Lung (tissue), 12 donors: ENCODE measurements around the gene RAMP1. TPM values are rescaled to one million over a fixed set of nuclear protein-coding genes. Genes with fewer than 3 reads are reported as not detected.
"Not testable (repeated sequence)": the region's sequence is repeated elsewhere in the genome, so short reads cannot be mapped to it uniquely, and the experiment has no call there.

Source experiments
- ATAC-seq: fragments of 200-7000 bp; cut with Tn5 transposase; one replicate; pipeline ENCODE4 v1.9.1; 2020; ENCODE audit warnings: moderate number of reproducible peaks; ENCODE audit not compliant: insufficient read depth, low FRiP score
- DNase-seq, 3 donors: peaks; one replicate each; pipeline ENCODE4 v3.0.0-alpha.2; 2013 to 2017
- H3K27ac ChIP-seq, 2 donors: one replicate each; pipeline ENCODE4 v1.5.1; 2013; ENCODE audit warnings: mild to moderate bottlenecking in 2 of 2, moderate library complexity in 2 of 2, control low read depth in 1 of 2, inconsistent platforms in 1 of 2, low read depth in 1 of 2, low read length in 1 of 2
- H3K27me3 ChIP-seq, 3 donors: one replicate each; pipeline ENCODE4 v1.5.1; 2013; ENCODE audit warnings: low read length in 2 of 3; ENCODE audit not compliant: control insufficient read depth in 3 of 3, insufficient read depth in 3 of 3
- H3K36me3 ChIP-seq, 4 donors: one replicate each; pipeline ENCODE4 v1.5.1; 2013; ENCODE audit warnings: low read length in 4 of 4, mild to moderate bottlenecking in 1 of 4, moderate library complexity in 1 of 4; ENCODE audit not compliant: control insufficient read depth in 4 of 4, insufficient read depth in 4 of 4
- H3K4me1 ChIP-seq, 5 donors: one replicate each; pipeline ENCODE4 v1.5.1; 2013; ENCODE audit warnings: low read length in 5 of 5, mild to moderate bottlenecking in 2 of 5, moderate library complexity in 1 of 5; ENCODE audit not compliant: control insufficient read depth in 5 of 5, insufficient read depth in 5 of 5
- H3K4me3 ChIP-seq: one replicate; pipeline ENCODE4 v1.5.1; 2013; ENCODE audit warnings: mild to moderate bottlenecking, control low read depth, moderate library complexity
- H3K9ac ChIP-seq, 2 donors: one replicate each; pipeline ENCODE4 v1.5.1; 2013; ENCODE audit warnings: low read length in 2 of 2, control low read depth in 1 of 2; ENCODE audit not compliant: insufficient read depth in 1 of 2
- H3K9me3 ChIP-seq, 4 donors: one replicate each; pipeline ENCODE4 v1.5.1; 2013; ENCODE audit warnings: low read length in 3 of 4, mild to moderate bottlenecking in 1 of 4, moderate library complexity in 1 of 4; ENCODE audit not compliant: control insufficient read depth in 4 of 4, insufficient read depth in 3 of 4
- WGBS, 2 donors: extraction: QIAGEN DNeasy Blood & Tissue Kit; methylation state at CpG; one replicate each; pipeline ENCODE4 v1.1.7; 2013; 5-methylcytosine and 5-hydroxymethylcytosine counted together
- polyA plus RNA-seq, 2 donors: library from polyadenylated mRNA; stranded (reverse); fragments of 200-250 nt; gene quantifications; one replicate each; pipeline ENCODE4 v1.2.1, GENCODE V29; 2013
- total RNA-seq, 2 donors: library from RNA; depleted of rRNA in 1 of 2; stranded (reverse); fragments of >200 nt in 1 of 2; gene quantifications; one replicate each; pipeline ENCODE4 v1.2.1, GENCODE V29; 2014 to 2021
- TF ChIP-seq, protein P1 (sequence below): IDR thresholded peaks from 2 replicates; pipeline ENCODE4 v1.5.1; 2012; ENCODE audit warnings: mild to moderate bottlenecking; ENCODE audit errors: control extremely low read depth, extremely low read depth
- donor health status: control.
- donor health status: control.
- donor health status: Bipolar disorder and iron deficiency.
- donor health status: healthy.
- donor health status: DM: yes; HTN: yes; CAD: no.

Gene RAMP1
- total and polyA plus RNA-seq, 4 donors: 10.5 to 26.1 (median 12.6) TPM

DNA sequence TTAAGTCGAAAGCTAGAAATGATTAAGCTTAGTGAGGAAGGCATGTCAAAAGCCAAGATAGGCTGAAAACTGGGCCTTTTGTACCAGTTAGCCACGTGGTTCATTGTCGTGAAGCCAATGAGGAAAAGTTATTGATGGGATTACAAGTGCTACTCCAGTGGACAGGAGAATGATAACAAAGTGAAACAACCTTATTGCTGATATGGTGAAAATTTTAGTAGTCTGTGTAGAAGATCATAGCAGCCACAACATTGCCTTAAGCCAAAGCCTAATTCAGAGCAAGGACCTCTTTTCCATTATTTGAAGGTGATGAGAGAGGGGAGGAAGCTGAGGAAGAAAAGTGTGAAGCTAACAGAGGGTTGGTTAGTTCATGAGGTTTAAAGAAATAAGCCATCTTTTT, 24.1 kb upstream of the RAMP1 start:
- Histone ChIP-seq H3K27ac (no peak overlapping the region), H3K9me3 (no peaks in the 10 kb centered on the region), H3K4me3 (no peak overlapping the region), H3K9ac (no peak overlapping the region), H3K36me3 (peaks cover 0 to 2% (median 0%) of the 10 kb centered on the region in 4 donors), H3K27me3 (no peaks in the 10 kb centered on the region), H3K4me1 (no peaks in the 10 kb centered on the region)
- ATAC-seq: no peak
- TF ChIP-seq, protein P1, sequence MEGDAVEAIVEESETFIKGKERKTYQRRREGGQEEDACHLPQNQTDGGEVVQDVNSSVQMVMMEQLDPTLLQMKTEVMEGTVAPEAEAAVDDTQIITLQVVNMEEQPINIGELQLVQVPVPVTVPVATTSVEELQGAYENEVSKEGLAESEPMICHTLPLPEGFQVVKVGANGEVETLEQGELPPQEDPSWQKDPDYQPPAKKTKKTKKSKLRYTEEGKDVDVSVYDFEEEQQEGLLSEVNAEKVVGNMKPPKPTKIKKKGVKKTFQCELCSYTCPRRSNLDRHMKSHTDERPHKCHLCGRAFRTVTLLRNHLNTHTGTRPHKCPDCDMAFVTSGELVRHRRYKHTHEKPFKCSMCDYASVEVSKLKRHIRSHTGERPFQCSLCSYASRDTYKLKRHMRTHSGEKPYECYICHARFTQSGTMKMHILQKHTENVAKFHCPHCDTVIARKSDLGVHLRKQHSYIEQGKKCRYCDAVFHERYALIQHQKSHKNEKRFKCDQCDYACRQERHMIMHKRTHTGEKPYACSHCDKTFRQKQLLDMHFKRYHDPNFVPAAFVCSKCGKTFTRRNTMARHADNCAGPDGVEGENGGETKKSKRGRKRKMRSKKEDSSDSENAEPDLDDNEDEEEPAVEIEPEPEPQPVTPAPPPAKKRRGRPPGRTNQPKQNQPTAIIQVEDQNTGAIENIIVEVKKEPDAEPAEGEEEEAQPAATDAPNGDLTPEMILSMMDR: no peak
- 69 to 88% methylated on average over 3 of the region's 3 CpGs for WGBS, 2 donors
- no peak for DNase-seq

GRCh38 chr2:237841051-237841450, 18.4 kb upstream of the RAMP1 start:
- DNase-seq: no peak
- Histone ChIP-seq H3K27me3 (no peaks in the 10 kb centered on the region), H3K9ac (no peak overlapping the region), H3K36me3 (no peaks in the 10 kb centered on the region), H3K27ac (no peak overlapping the region), H3K4me1 (no peaks in the 10 kb centered on the region), H3K9me3 (peaks cover 0 to 4% (median 0%) of the 10 kb centered on the region in 4 donors), H3K4me3 (no peak overlapping the region)
- no peak for ATAC-seq
- TF ChIP-seq, protein P1: no peak
- 83% methylated on average over 4 of the region's 4 CpGs for WGBS, 2 donors

DNA sequence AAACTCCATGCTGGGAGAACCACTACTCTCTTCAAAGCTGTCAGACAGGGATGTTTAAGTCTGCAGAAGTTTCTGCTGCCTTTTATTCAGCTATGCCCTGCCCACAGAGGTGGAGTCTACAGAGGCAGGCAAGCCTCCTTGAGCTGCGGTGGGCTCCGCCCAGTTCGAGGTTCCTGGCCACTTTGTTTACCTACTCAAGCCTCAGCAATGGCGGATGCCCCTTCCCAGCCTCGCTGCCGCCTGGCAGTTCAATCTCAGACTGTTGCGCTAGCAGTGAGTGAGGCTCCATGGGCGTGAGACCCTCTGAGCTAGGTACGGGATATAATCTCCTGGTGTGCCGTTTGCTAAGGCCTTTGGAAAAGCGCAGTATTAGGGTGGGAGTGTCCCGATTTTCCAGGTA, 10.5 kb upstream of the RAMP1 start:
- not testable (repeated sequence) for H3K27ac ChIP-seq, H3K36me3 ChIP-seq, H3K4me3 ChIP-seq, DNase-seq, H3K9ac ChIP-seq, ATAC-seq, H3K9me3 ChIP-seq, H3K27me3 ChIP-seq, H3K4me1 ChIP-seq
- WGBS, 2 donors: 95 to 96% methylated on average over 12 of the region's 12 CpGs

DNA sequence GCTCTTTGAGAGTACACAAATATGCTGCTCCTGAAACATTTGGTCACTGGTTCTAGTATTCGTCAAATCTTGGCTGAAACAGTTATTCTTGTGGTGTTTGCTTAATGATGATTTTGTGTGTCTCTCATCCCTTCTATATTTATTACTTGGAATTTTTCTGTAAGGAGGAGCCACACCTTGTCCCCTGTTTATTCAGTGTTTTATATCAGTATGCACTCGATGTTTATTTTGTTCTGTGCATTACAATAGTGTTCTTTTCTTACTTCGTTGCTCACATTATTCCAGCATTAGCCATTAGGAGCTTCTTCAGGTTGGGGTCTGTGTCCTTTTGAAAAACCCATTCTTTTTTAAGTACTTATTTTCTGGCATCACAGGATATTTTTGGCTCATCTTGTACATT, 5.1 kb upstream of the RAMP1 start:
- TF ChIP-seq, protein P1: no peak
- Histone ChIP-seq H3K27me3 (peaks cover 0 to 10% (median 4%) of the 10 kb centered on the region in 3 donors), H3K4me3 (no peak overlapping the region), H3K36me3 (no peaks in the 10 kb centered on the region), H3K9me3 (no peaks in the 10 kb centered on the region), H3K4me1 (peaks cover 0 to 10% (median 0%) of the 10 kb centered on the region in 5 donors), H3K27ac (no peak overlapping the region), H3K9ac (no peak overlapping the region)
- ATAC-seq: no peak
- WGBS, 2 donors: 79 to 90% methylated on average over 3 of the region's 3 CpGs
- DNase-seq: no peak
